HepG2 (cell line): ENCODE measurements around the gene MYH10. TPM values are rescaled to one million over a fixed set of nuclear protein-coding genes. Genes with fewer than 3 reads are reported as not detected.

Source experiments
- AFF4 ChIP-seq: sonication (generic); formaldehyde crosslinking; IDR thresholded peaks from 2 replicates; pipeline ENCODE4 v1.4.0; 2020; ENCODE audit warnings: missing genetic modification reagents
- AHDC1 ChIP-seq: sonication (generic); formaldehyde crosslinking; IDR thresholded peaks from 2 replicates; pipeline ENCODE4 v1.5.1; 2020; ENCODE audit warnings: mild to moderate bottlenecking, missing genetic modification reagents, borderline replicate concordance
- ATF7 ChIP-seq, 2 experiments: fragments of 450-650 bp in 1 of 2; sonication (generic) in 1 of 2; formaldehyde crosslinking in 1 of 2; IDR thresholded peaks; 2 replicates each; pipeline versions ENCODE4 v1.4.0 to v1.6.1; 2016 to 2020; ENCODE audit warnings: antibody characterized with exemption in 1 of 2, mild to moderate bottlenecking in 1 of 2, missing genetic modification reagents in 1 of 2
- FOXC1 ChIP-seq: sonication (generic); formaldehyde crosslinking; IDR thresholded peaks from 2 replicates; pipeline ENCODE4 v1.8.0; 2022; ENCODE audit warnings: mild to moderate bottlenecking, missing genetic modification reagents, borderline replicate concordance
- HOXA3 ChIP-seq: sonication (generic); formaldehyde crosslinking; IDR thresholded peaks from 2 replicates; pipeline ENCODE4 v1.5.0; 2020; ENCODE audit warnings: missing genetic modification reagents
- KDM6A ChIP-seq: IDR thresholded peaks from 2 replicates; pipeline ENCODE4 v1.6.1; 2016; ENCODE audit warnings: low read depth
- NFIC ChIP-seq: IDR thresholded peaks from 2 replicates; pipeline ENCODE4 v1.6.1; 2012; ENCODE audit warnings: mild to moderate bottlenecking, low read length, inconsistent platforms
- NR2F6 ChIP-seq, 2 experiments: IDR thresholded peaks; 2 replicates each; pipeline ENCODE4 v1.6.1; 2016; ENCODE audit warnings: antibody characterized with exemption in 1 of 2, mild to moderate bottlenecking in 1 of 2
- RCOR2 ChIP-seq: IDR thresholded peaks from 2 replicates; pipeline ENCODE4 v1.6.1; 2016; ENCODE audit warnings: missing biosample characterization, missing genetic modification reagents
- RXRA ChIP-seq: sonication (generic); formaldehyde crosslinking; IDR thresholded peaks from 2 replicates; pipeline ENCODE4 v1.5.1; 2020; ENCODE audit warnings: missing genetic modification reagents
- ZNF264 ChIP-seq: sonication (generic); formaldehyde crosslinking; IDR thresholded peaks from 2 replicates; pipeline ENCODE4 v1.4.0; 2020; ENCODE audit warnings: missing genetic modification reagents
- ZNF34 ChIP-seq: sonication (generic); formaldehyde crosslinking; IDR thresholded peaks from 2 replicates; pipeline ENCODE4 v1.4.0; 2020; ENCODE audit warnings: mild to moderate bottlenecking, missing genetic modification reagents, borderline replicate concordance
- ZNF501 ChIP-seq: sonication (generic); formaldehyde crosslinking; IDR thresholded peaks from 2 replicates; pipeline ENCODE4 v1.5.1; 2020; ENCODE audit warnings: mild to moderate bottlenecking, moderate library complexity, missing genetic modification reagents
- ZNF550 ChIP-seq: sonication (generic); formaldehyde crosslinking; IDR thresholded peaks from 2 replicates; pipeline ENCODE4 v1.4.0; 2020; ENCODE audit warnings: mild to moderate bottlenecking, missing genetic modification reagents, borderline replicate concordance
- ZNF552 ChIP-seq: sonication (generic); formaldehyde crosslinking; IDR thresholded peaks from 2 replicates; pipeline ENCODE4 v1.9.0; 2022; ENCODE audit warnings: missing genetic modification reagents, mild to moderate bottlenecking, borderline replicate concordance
- ZSCAN12 ChIP-seq: sonication (generic); formaldehyde crosslinking; IDR thresholded peaks from 2 replicates; pipeline ENCODE4 v1.9.0; 2021; ENCODE audit warnings: mild to moderate bottlenecking, missing genetic modification reagents
- polyA plus RNA-seq, 8 experiments: library from polyadenylated mRNA; depleted of rRNA in 3 of 8; stranded (reverse) in 7 of 8; unstranded in 1 of 8; fragments of >200 nt; fragmentation: Illumina TruSeq in 4 of 8; extraction: Trizol in 4 of 8; gene quantifications; 2 replicates each; pipeline versions ENCODE4 v1.2.1 to v1.2.3, GENCODE V29; 2011 to 2016; ENCODE audit warnings: low read depth in 4 of 8, missing spikeins in 1 of 8, mixed read lengths in 1 of 8; ENCODE audit not compliant: insufficient read depth in 1 of 8
- total RNA-seq, 5 experiments: library from RNA; depleted of rRNA; stranded (reverse); fragments of >200 nt; fragmentation: Illumina TruSeq; extraction: Trizol; gene quantifications; 2 replicates each; pipeline ENCODE4 v1.2.3, GENCODE V29; 2016; ENCODE audit warnings: low read depth in 1 of 5

The MYH10 gene
- total and polyA plus RNA-seq, 2 of the 13 experiments (the other 11 are each of a cell fraction or from before 2014, with no cell fraction given), result 43.4 to 68.6 TPM

GRCh38 chr17:8630227-8630801, at the start of gene MYH10 (continued):
- no peak for TF ChIP-seq ZSCAN12 (CRISPR knock-in tag)
- TF ChIP-seq ATF7 (IDR thresholded peaks at IDR 0.05), result no peak
- no peak for TF ChIP-seq ATF7 (CRISPR knock-in tag; IDR thresholded peaks at IDR 0.05)
- no peak for TF ChIP-seq NR2F6 (IDR thresholded peaks at IDR 0.05)
- TF ChIP-seq NR2F6 (CRISPR knock-in tag; IDR thresholded peaks at IDR 0.05), result peak; percentile 9; the same call in 1 of the 2 replicates
- TF ChIP-seq NFIC, result no peak
- no peak for TF ChIP-seq AHDC1 (CRISPR knock-in tag)
- no peak for TF ChIP-seq ZNF550 (CRISPR knock-in tag)
- TF ChIP-seq ZNF501, result peak; percentile 56; the same call in 1 of the 2 replicates
- no peak for TF ChIP-seq RCOR2 (CRISPR knock-in tag)
- no peak for TF ChIP-seq ZNF552 (CRISPR knock-in tag)
- 0 out of 2 replicates have a peak, but pooled peaks have one; percentile 13 for TF ChIP-seq HOXA3 (CRISPR knock-in tag)
- no peak for TF ChIP-seq FOXC1 (CRISPR knock-in tag)
- TF ChIP-seq ZNF34, result peak; percentile 15; the same call in 1 of the 2 replicates
- TF ChIP-seq KDM6A (CRISPR knock-in tag), result no peak
- TF ChIP-seq ZNF264, result no peak
- TF ChIP-seq RXRA (CRISPR knock-in tag), result 0 out of 2 replicates have a peak, but pooled peaks have one; percentile 5
- no peak for TF ChIP-seq AFF4 (CRISPR knock-in tag)
